Nucleus accumbens (tissue), 56 donors: Measurements from ENCODE around the gene CFAP61.

Source experiments
- DNase-seq, 56 donors: peaks; one replicate each; lab custom pipeline; 2025; lab: John Stamatoyannopoulos, UW

CFAP61 gene

DNA sequence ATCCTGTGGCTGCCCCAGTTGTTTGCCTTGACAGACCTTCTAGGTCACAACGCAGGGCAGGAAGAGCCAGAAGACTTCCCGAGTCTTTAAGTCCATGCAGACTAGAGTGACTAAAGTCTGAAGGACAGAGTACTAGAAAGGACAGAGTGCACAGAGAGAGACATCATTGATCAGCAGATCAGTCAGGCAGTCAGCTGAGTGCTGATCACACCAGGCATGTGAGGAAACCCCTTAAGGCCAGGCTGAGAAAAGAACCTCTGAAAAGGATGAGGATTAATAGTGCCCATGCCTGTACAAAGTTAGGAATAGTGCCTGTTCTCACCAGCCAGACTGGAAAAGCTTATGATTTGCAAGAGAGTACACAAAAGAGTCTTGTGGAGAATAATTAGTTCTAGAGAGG lies 91.3 kb downstream of the CFAP61 start:
- no peak for DNase-seq

DNA sequence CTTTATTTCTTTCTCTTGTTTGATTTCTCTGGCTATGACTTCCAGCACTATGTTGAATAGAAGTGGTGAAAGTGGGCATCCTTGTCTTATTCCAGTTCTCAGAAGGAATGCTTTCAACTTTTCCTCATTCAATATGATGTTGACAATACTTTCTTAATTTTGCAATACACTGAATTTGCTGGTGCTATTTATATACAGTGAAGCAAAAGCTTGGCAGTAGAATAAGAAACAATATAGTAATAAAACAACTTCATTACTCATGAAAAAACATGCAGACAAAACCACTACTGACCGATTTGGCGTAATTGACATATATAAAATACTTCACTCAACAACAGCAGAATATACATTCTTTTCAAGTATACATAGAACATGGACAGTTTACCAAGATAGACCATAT lies 96.4 kb downstream of the CFAP61 start:
- no peak for DNase-seq

DNA sequence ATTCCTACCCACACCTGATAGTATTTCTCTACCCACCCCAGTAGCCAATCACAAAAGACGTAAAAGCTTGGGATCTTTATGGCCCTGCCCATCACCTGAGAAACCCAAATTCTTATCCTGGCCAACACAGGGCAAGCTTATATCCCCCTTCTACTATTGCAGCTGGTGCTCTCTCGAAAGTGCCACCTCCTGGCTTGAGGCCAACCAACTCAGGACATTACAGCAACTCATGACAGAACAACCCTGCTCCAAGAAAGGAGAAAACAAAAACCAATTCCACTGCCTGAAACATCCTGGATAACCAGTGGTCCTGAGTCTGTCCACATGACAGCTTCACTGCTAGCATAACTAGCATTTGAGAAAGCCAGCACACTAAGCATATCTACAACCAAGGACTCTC lies 97.9 kb downstream of the CFAP61 start:
- DNase-seq = no peak

GRCh38 chr20:20160520-20160919 lies 108.2 kb downstream of the CFAP61 start:
- no peak for DNase-seq

DNA sequence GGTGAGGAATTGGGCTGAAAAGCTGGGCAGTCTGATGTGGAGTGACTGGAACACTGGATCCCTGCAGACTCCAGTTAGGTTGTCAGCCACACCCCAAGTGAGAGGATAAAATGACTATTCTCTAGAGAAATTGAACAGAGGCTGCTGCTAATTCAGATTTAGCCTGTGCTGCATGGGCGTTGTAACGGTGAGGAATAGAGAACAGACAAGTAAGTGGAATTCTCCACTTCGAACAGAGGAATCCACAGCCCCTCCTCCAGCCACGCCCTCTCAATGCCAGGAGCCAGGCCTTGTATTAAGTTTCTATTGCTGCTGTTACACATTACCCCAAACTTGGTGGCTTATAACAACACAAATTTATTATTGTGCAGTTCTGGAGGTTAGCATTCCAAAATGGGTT lies 109.3 kb downstream of the CFAP61 start:
- DNase-seq = peak in 14 of 56 donors; percentile 4 to 52 (median 28)

GRCh38 chr20:20167698-20168097 lies 115.4 kb downstream of the CFAP61 start:
- no peak for DNase-seq

DNA sequence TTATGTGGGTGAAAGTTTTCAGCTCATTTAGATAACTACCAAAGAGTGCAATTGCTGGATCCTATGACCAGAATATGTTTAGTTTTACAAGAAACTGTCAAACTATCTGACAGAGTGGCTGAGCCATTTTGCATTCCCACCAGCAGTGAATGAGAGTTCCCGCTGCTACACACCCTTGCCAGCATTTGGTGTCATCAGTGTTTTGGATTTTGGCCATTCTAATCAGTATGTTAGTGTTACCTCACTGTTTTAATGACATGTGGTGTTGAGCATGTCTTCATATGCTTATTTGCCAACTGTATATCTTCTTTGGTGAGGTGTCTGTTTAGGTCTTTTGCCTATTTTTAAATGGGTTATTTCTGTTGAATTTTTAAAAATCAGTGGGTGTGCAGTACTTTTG lies 120.9 kb downstream of the CFAP61 start:
- DNase-seq = peak in 1 of 56 donors; percentile 3

DNA sequence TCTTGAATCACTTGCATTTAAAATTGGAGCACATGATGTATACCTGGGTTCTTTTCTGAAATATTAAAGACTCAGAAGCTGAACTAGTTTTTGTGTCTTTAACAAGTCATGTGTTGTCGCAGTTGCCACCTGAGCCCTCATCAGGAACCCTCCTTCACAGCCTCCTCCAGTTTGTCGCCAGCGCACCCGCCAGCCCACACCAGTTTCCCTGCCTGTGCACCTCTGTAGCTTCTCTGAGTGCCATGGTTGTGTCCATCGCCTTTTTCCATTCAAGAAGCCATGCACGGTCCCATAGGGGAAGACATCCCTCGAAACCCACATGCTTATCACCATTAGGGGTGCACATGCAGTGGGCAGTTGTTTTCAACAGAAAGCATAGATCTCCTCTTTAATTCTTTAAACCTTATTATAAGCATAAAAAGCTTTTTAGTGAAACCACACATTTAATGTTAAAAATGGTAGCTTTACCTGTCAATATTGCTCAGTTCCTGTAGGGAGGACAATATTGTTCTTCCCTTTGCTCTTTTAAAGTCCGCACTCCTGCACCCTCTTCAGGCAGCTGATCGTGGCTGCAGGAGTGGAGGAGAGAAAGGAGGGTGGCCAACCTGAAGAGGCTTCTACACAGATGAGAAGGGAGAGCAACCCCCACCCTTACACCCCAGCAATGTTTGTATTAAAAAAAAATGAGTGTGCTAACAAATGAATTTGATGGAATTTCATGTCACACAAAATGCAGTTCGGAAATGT lies 121.9 kb downstream of the CFAP61 start:
- DNase-seq = no peak

- DNase-seq = no peak
These were observed 129.0 kb downstream of the CFAP61 start for GRCh38 chr20:20181322-20181721.

DNA sequence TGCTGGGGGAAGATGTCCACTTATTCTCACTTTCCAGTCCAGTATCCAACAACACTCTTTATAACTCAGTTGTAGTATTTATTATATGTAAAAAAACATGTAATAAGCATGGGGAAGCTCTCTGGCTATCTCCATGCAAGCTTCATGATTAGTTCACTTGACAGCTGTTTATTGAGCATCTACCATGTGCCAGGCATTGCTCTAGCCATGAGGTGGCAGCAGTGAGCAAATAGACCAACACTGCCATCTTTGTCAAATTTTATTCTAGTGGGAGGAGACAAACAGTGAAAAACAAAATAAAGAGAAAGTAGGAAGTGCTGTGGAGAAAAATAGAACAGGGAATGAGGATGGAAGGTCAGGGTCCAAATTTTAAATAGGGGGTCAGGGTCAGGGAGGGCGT lies 131.8 kb downstream of the CFAP61 start:
- no peak for DNase-seq

GRCh38 chr20:20184706-20185105 lies 132.4 kb downstream of the CFAP61 start:
- no peak for DNase-seq

DNA sequence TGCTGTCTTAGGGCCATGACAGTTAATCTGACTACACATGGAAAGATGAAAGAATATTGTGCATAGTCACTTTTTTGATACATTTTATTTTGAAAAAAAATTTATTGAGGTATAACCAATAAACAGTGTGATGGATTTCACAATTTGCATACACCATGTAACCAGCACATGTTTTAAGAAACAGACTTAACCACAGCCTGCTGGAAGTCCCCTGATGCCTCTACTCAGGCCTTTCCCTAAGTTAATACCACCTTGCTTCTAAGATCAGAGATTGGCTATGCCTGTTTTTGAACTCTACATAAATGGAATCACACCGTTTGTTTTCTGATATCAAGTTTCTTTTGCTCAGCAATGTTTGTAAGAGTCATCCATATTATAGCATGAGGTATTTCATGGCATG lies 136.3 kb downstream of the CFAP61 start:
- DNase-seq = no peak

DNA sequence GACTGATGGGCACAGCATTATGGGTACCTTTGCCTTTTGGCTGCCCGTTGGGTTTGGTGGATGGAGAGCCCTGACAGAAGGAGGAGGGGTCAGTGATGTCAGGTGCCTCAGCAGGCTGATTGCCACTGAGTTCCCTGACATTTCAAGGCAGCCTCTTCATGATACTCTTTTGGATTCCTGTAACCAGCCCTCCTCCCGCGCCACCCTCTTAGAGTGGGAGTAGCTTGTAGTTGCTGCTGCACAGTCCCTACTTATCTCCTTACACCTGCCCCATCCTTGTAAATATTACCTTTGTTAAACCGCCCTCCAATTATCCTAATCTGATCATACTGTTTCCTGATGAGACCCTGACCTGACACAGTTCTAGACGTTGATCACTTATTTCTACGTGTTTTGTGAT lies 140.0 kb downstream of the CFAP61 start:
- no peak for DNase-seq

- no peak for DNase-seq
These were observed 142.8 kb downstream of the CFAP61 start for GRCh38 chr20:20195021-20195705.

- no peak for DNase-seq
These were observed 144.3 kb downstream of the CFAP61 start for GRCh38 chr20:20196610-20197009.

- DNase-seq = no peak
These were observed 145.7 kb downstream of the CFAP61 start for GRCh38 chr20:20198011-20198410.

GRCh38 chr20:20199361-20200160 lies 147.2 kb downstream of the CFAP61 start:
- no peak for DNase-seq

- DNase-seq = peak in 19 of 56 donors; percentile 5 to 72 (median 35)
These were observed 148.8 kb downstream of the CFAP61 start for GRCh38 chr20:20201124-20201523.

GRCh38 chr20:20201639-20202038 lies 149.3 kb downstream of the CFAP61 start:
- peak in 6 of 56 donors; percentile 11 to 36 (median 20) for DNase-seq

- DNase-seq = no peak
These were observed 150.4 kb downstream of the CFAP61 start for GRCh38 chr20:20202768-20203167.

- DNase-seq = no peak
These were observed 151.5 kb downstream of the CFAP61 start for GRCh38 chr20:20203784-20204183.
